Mammary epithelial cell (primary cell): ENCODE data around the gene TTC32.

ENCODE experiments used
- CTCF ChIP-seq, 2 donors: IDR thresholded peaks in 1 of 2; conservative IDR thresholded peaks in 1 of 2; 2 replicates each; pipeline ENCODE4 v1.5.1; 2011 to 2012; ENCODE audit warnings: inconsistent platforms in 2 of 2, low read length in 2 of 2, mild to moderate bottlenecking in 2 of 2, control low read depth in 1 of 2, low read depth in 1 of 2; ENCODE audit not compliant: insufficient read depth in 1 of 2; ENCODE audit errors: extremely low read depth in 1 of 2
- EZH2 ChIP-seq: IDR thresholded peaks from 2 replicates; pipeline ENCODE4 v1.6.1; 2012; ENCODE audit warnings: low read length, inconsistent platforms, borderline replicate concordance

DNA sequence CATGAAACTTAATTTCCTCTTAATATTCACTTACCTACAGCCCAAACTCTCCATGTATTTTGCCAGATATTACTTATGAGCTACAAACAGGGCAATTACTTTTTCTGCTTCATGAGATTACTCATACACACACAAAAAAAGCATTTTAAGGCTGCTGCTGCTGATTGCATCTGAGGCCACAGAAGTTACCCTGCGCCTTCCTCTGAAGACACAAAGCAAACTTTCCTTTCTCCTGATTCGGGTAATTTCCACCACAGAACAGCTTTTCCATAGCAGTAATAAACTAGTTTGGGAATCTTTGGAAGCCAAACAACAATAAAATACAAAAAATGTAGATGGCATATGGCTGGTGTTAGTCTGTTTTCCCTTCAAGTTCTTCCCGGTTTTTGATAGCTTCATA is 6.2 kb downstream of the TTC32 start:
- TF ChIP-seq CTCF (conservative IDR thresholded peaks at IDR 0.05 in 1 of 2, IDR thresholded peaks at IDR 0.05 in 1 of 2; ENCODE audit: extremely low read depth in 1 of 2, insufficient read depth in 1 of 2, low read depth in 1 of 2, low read length in 2 of 2) (no peak), EZH2 (no peak)
